ENCODE results near the gene GDF9. TPM values are rescaled to one million over a fixed set of nuclear protein-coding genes. Genes with fewer than 3 reads are reported as not detected.

The GDF9 gene
- total and polyA plus RNA-seq, 2 donors (not counting 3 experiments of a cell fraction or from before 2014, with no cell fraction given): 0.07 TPM; not detected in 1

DNA sequence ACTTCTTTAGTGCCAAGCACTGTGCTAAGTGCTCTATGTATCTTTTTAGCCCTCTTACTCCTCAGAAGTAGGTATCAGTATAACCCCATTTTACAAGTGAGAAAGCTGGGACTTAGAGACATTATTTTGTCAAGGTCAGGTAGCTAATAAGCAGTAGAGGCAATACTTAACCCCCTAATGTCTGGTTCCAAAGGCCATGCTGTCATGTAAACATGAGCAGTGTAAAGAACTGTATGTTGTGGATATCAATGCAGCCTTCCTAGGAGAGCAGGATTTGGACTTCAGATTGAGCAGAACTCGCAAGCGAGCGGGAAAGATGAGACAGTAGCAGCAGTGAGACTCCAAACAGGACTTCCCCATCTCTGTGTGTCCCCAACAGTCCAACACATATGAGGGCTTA is 32.2 kb downstream of the GDF9 start:
- POLR2A ChIA-PET: interaction anchor here (0.6 kb wide), 1 partner anchor 8 kb away, joined by 3 read pairs; no protein-coding TSS in a partner anchor
- TF ChIP-seq POLR2AphosphoS5 (IDR thresholded peaks at IDR 0.05; ENCODE audit: insufficient read depth, low read depth, low read length) (no peak), EZH2 (IDR thresholded peaks at IDR 0.05; ENCODE audit: borderline replicate concordance, low read depth, low read length, severe bottlenecking) (no peak), POLR2A (IDR thresholded peaks at IDR 0.05; ENCODE audit: low read depth, low read length) (no peak), MYC (IDR thresholded peaks at IDR 0.05; ENCODE audit: low read depth, low read length) (no peak), FOS (IDR thresholded peaks at IDR 0.05; ENCODE audit: borderline replicate concordance, insufficient read depth, low read length) (no peak), JUN (IDR thresholded peaks at IDR 0.05; ENCODE audit: borderline replicate concordance, insufficient read depth, insufficient read length, low read depth) (no peak), GATA2 (IDR thresholded peaks at IDR 0.05; ENCODE audit: insufficient read depth, insufficient read length, low read depth, low read length) (no peak)
- TF ChIP-seq, protein P1, sequence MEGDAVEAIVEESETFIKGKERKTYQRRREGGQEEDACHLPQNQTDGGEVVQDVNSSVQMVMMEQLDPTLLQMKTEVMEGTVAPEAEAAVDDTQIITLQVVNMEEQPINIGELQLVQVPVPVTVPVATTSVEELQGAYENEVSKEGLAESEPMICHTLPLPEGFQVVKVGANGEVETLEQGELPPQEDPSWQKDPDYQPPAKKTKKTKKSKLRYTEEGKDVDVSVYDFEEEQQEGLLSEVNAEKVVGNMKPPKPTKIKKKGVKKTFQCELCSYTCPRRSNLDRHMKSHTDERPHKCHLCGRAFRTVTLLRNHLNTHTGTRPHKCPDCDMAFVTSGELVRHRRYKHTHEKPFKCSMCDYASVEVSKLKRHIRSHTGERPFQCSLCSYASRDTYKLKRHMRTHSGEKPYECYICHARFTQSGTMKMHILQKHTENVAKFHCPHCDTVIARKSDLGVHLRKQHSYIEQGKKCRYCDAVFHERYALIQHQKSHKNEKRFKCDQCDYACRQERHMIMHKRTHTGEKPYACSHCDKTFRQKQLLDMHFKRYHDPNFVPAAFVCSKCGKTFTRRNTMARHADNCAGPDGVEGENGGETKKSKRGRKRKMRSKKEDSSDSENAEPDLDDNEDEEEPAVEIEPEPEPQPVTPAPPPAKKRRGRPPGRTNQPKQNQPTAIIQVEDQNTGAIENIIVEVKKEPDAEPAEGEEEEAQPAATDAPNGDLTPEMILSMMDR (IDR thresholded peaks at IDR 0.05; ENCODE audit: extremely low read depth in 1 of 2, insufficient read depth in 1 of 2, low read depth in 1 of 2, low read length in 2 of 2): no peak
- TF ChIP-seq, protein P2, sequence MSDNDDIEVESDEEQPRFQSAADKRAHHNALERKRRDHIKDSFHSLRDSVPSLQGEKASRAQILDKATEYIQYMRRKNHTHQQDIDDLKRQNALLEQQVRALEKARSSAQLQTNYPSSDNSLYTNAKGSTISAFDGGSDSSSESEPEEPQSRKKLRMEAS (IDR thresholded peaks at IDR 0.05; ENCODE audit: insufficient read depth, insufficient read length): no peak
- Histone ChIP-seq H3K27ac (ENCODE audit: insufficient read depth, low read depth, low read length) (no peak overlapping the region), H3K4me1 (ENCODE audit: control insufficient read depth, extremely low read depth, insufficient read depth, low read length) (peaks cover 12% of the 10 kb centered on the region), H3K79me2 (ENCODE audit: control insufficient read depth, insufficient read depth, low read length) (no peaks in the 10 kb centered on the region), H3K36me3 (ENCODE audit: control insufficient read depth in 2 of 2, extremely low read depth in 1 of 2, insufficient read depth in 2 of 2, low read length in 2 of 2) (no peaks in the 10 kb centered on the region), H3K4me3 (replicated peaks in 1 of 3; ENCODE audit: insufficient read depth in 1 of 3, low read depth in 1 of 3, low read length in 3 of 3) (no peak overlapping the region), H3K9me3 (replicated peaks; ENCODE audit: control insufficient read depth, insufficient read depth, low read length) (no peaks in the 10 kb centered on the region), H2AFZ (ENCODE audit: low read depth, low read length) (no peak overlapping the region), H3K27me3 (ENCODE audit: control insufficient read depth in 2 of 2, insufficient read depth in 2 of 2, low read length in 2 of 2) (no peaks in the 10 kb centered on the region), H3K9ac (replicated peaks; ENCODE audit: extremely low read depth, insufficient read depth, low read length) (no peak overlapping the region), H3K9me1 (replicated peaks; ENCODE audit: control insufficient read depth, extremely low read depth, insufficient read depth, low read length) (no peaks in the 10 kb centered on the region), H4K20me1 (replicated peaks; ENCODE audit: control insufficient read depth, extremely low read depth, insufficient read depth, low read length) (no peaks in the 10 kb centered on the region), H3K4me2 (ENCODE audit: insufficient read depth, low read length) (no peak overlapping the region)
- no peak for DNase-seq (ENCODE audit: low read depth, low spot score)
- CTCF ChIA-PET: interaction anchor here (3.3 to 9.9 kb wide), 3 partner anchors 14 to 49 kb away, joined by 17 to 122 read pairs (median 19); partner anchors contain the start of genes GDF9 and UQCRQ
- dilution Hi-C loops (cut with MboI; ENCODE audit: extremely low pct_ligation_motif_present, low sequenced_read_pairs): no loop called here
- no peak for FAIRE-seq
- no TSS peak for BruUV-seq (replicated peaks)
- intact Hi-C loops (cut with micrococcal nuclease): no loop called here

All from endothelial cell of umbilical vein (primary cell).